MCF 10A (cell line): ENCODE results near the gene CCDC47. TPM values are rescaled to one million over a fixed set of nuclear protein-coding genes. Genes with fewer than 3 reads are reported as not detected.
A peak's percentile ranks its signal among the peaks of the same experiment; 100 is the strongest.

Experiments
- BruUV-seq: library from RNA; stranded (reverse); fragments of 400-500 nt; replicated peaks from 2 replicates; lab custom pipeline; 2021; lab: Mats Ljungman, UMichigan
- CTCF ChIA-PET: fragments of 300-600 bp; sonication (Branson Sonifier 250); formaldehyde crosslinking; extraction: SDS; loops from one replicate; lab custom pipeline; 2021; ENCODE audit warnings: antibody characterized with exemption, inconsistent platforms; lab: Yijun Ruan, JAX
- POLR2A ChIA-PET: fragments of 300-600, 350-650 bp; sonication (Branson Sonifier 250); formaldehyde crosslinking; extraction: SDS; loops from one replicate; lab custom pipeline; 2020; ENCODE audit warnings: antibody characterized with exemption, inconsistent platforms; lab: Yijun Ruan, JAX
- DNase-seq: peaks from one replicate; pipeline ENCODE4 v3.0.0-alpha.2; 2018; ENCODE audit not compliant: unreplicated experiment
- H3K27ac Mint-ChIP-seq: one replicate; pipeline ENCODE4 v1.8.0; 2022; ENCODE audit warnings: mild to moderate bottlenecking, low read depth, mixed read lengths; ENCODE audit not compliant: unreplicated experiment
- H3K27me3 Mint-ChIP-seq: one replicate; pipeline ENCODE4 v1.8.0; 2022; ENCODE audit warnings: mixed read lengths; ENCODE audit not compliant: insufficient read depth, unreplicated experiment
- H3K36me3 Mint-ChIP-seq: one replicate; pipeline ENCODE4 v1.8.0; 2022; ENCODE audit warnings: mild to moderate bottlenecking, moderate library complexity, mixed read lengths; ENCODE audit not compliant: insufficient read depth, unreplicated experiment
- H3K4me1 Mint-ChIP-seq: one replicate; pipeline ENCODE4 v1.8.0; 2022; ENCODE audit warnings: mixed read lengths; ENCODE audit not compliant: insufficient read depth, unreplicated experiment
- H3K4me3 Mint-ChIP-seq: one replicate; pipeline ENCODE4 v1.8.0; 2022; ENCODE audit warnings: mild to moderate bottlenecking, moderate library complexity, mixed read lengths; ENCODE audit not compliant: unreplicated experiment
- H3K9me3 Mint-ChIP-seq: one replicate; pipeline ENCODE4 v1.8.0; 2022; ENCODE audit warnings: mixed read lengths; ENCODE audit not compliant: unreplicated experiment
- intact Hi-C: fragments of 100-400 bp; cut with micrococcal nuclease; formaldehyde crosslinking; loops from 2 replicates; pipeline ENCODE4 v1.14.1; 2022
- total RNA-seq: library from RNA; stranded (reverse); gene quantifications from 2 replicates; pipeline ENCODE4 v1.2.3, GENCODE V29; 2022
- TF ChIP-seq, protein P1 (sequence below): fragments of 200-600 bp; IDR thresholded peaks from one replicate; pipeline ENCODE4 v1.8.0; 2022; ENCODE audit warnings: antibody characterized with exemption, mild to moderate bottlenecking; ENCODE audit not compliant: unreplicated experiment

The CCDC47 gene
- total RNA-seq, 1 experiment from 2014 or later = 114 TPM

DNA sequence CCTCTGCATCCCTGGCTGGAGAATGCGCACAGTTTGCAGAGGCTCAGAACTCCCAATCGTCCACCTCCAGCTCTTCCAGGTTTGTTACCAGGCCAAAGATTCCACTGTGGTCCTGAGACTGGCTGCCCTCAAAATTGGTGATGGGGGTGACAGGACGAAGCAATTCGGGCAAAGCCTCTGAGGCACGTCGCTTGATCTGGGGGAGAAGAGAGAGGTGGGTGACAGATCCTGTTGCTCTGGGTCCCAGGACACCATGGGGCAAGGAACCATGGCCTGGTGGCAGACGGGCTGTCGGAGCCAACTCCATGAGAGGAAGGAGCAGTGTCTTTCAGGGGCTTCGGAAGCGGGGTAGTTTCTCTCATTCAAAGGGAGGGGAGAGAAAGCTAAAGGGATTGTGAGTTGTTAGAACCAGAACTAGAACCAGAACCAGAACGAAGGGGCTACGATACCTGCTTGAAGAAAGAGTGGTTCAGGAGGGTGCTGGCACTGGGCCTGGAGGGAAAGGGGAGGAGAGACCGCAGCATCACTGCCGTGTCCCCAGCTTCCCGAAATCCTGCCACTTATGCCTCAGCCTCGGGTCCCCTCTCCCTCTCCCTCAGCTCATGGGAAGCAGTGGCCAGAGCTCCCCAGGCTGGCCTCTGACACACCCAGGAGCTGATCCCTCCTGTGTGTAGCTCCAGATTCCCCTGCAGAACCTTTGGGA lies 69.7 kb downstream of the CCDC47 start:
- intact Hi-C loops = no loop called here
- no TSS peak for BruUV-seq
- no peak overlapping the region for H3K4me3 Mint-ChIP-seq
- TF ChIP-seq, protein P1, sequence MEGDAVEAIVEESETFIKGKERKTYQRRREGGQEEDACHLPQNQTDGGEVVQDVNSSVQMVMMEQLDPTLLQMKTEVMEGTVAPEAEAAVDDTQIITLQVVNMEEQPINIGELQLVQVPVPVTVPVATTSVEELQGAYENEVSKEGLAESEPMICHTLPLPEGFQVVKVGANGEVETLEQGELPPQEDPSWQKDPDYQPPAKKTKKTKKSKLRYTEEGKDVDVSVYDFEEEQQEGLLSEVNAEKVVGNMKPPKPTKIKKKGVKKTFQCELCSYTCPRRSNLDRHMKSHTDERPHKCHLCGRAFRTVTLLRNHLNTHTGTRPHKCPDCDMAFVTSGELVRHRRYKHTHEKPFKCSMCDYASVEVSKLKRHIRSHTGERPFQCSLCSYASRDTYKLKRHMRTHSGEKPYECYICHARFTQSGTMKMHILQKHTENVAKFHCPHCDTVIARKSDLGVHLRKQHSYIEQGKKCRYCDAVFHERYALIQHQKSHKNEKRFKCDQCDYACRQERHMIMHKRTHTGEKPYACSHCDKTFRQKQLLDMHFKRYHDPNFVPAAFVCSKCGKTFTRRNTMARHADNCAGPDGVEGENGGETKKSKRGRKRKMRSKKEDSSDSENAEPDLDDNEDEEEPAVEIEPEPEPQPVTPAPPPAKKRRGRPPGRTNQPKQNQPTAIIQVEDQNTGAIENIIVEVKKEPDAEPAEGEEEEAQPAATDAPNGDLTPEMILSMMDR = no peak
- ChIA-PET POLR2A (interaction anchor here (0.7 kb wide), 1 partner anchor 669 kb away, joined by 3 read pairs; no protein-coding TSS in a partner anchor), CTCF (interaction anchor here (0.6 to 0.7 kb wide), 2 partner anchors 91 to 279 kb away, joined by 4 read pairs; no protein-coding TSS in a partner anchor)
- no peak for DNase-seq
- H3K36me3 Mint-ChIP-seq = peaks cover 43% of the 10 kb centered on the region
- no peaks in the 10 kb centered on the region for H3K27me3 Mint-ChIP-seq
- no peak overlapping the region for H3K27ac Mint-ChIP-seq
- H3K9me3 Mint-ChIP-seq = no peaks in the 10 kb centered on the region
- no peaks in the 10 kb centered on the region for H3K4me1 Mint-ChIP-seq

DNA sequence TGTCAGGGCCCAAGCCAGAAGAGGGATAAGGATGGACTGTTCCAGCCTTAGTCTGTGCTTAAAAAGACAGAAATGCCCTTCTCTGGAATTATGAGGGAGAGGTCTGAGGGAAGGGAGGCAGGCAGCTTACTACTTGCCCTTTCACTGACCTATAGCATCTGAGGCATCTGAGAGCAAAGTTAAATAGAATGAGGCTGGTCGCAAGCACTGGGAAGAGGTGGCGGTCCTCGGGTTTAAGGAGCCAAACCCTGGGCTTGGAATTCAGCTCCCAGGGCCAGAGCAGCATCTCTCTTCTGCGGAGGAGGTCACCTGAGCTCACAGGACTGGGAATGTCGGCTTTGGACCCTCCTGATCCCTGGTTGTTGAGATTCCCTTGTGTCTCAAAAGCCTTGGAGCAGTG lies 70.4 kb downstream of the CCDC47 start:
- no peak overlapping the region for H3K4me3 Mint-ChIP-seq
- H3K9me3 Mint-ChIP-seq = no peaks in the 10 kb centered on the region
- TF ChIP-seq, protein P1 = no peak
- POLR2A ChIA-PET = interaction anchor here (0.7 to 1.0 kb wide), 2 partner anchors 7 to 670 kb away, joined by 3 to 4 read pairs; no protein-coding TSS in a partner anchor
- intact Hi-C loops = no loop called here
- no peak for DNase-seq
- peaks cover 42% of the 10 kb centered on the region for H3K36me3 Mint-ChIP-seq
- H3K4me1 Mint-ChIP-seq = no peaks in the 10 kb centered on the region
- TSS peak; percentile 85 for BruUV-seq
- no peaks in the 10 kb centered on the region for H3K27me3 Mint-ChIP-seq
- CTCF ChIA-PET = interaction anchor here (0.6 to 0.7 kb wide), 2 partner anchors 51 to 91 kb away, joined by 4 read pairs; no protein-coding TSS in a partner anchor
- H3K27ac Mint-ChIP-seq = no peak overlapping the region

DNA sequence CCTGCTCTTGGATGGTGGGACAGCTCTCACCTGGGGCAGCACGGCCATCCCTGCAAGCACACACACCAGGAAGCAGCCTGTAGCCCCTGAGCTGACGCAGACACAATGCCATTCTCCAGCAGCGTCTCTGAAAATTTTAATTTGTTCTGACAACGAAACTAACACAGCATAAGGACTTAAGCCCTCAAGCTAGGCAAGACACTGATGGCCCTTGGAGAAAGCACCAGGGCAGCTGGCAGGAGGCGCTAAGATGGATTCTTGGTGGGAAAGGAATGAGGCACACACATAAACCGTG lies 70.7 kb downstream of the CCDC47 start:
- intact Hi-C loops = no loop called here
- peaks cover 43% of the 10 kb centered on the region for H3K36me3 Mint-ChIP-seq
- CTCF ChIA-PET = interaction anchor here (0.6 kb wide), 1 partner anchor 51 kb away, joined by 4 read pairs; no protein-coding TSS in a partner anchor
- DNase-seq = no peak
- no peaks in the 10 kb centered on the region for H3K9me3 Mint-ChIP-seq
- H3K27ac Mint-ChIP-seq = no peak overlapping the region
- TF ChIP-seq, protein P1 = no peak
- no peaks in the 10 kb centered on the region for H3K27me3 Mint-ChIP-seq
- POLR2A ChIA-PET = interaction anchor here (0.7 to 1.0 kb wide), 2 partner anchors 8 to 670 kb away, joined by 3 to 4 read pairs; no protein-coding TSS in a partner anchor
- BruUV-seq = no TSS peak
- no peak overlapping the region for H3K4me3 Mint-ChIP-seq
- H3K4me1 Mint-ChIP-seq = no peaks in the 10 kb centered on the region

DNA sequence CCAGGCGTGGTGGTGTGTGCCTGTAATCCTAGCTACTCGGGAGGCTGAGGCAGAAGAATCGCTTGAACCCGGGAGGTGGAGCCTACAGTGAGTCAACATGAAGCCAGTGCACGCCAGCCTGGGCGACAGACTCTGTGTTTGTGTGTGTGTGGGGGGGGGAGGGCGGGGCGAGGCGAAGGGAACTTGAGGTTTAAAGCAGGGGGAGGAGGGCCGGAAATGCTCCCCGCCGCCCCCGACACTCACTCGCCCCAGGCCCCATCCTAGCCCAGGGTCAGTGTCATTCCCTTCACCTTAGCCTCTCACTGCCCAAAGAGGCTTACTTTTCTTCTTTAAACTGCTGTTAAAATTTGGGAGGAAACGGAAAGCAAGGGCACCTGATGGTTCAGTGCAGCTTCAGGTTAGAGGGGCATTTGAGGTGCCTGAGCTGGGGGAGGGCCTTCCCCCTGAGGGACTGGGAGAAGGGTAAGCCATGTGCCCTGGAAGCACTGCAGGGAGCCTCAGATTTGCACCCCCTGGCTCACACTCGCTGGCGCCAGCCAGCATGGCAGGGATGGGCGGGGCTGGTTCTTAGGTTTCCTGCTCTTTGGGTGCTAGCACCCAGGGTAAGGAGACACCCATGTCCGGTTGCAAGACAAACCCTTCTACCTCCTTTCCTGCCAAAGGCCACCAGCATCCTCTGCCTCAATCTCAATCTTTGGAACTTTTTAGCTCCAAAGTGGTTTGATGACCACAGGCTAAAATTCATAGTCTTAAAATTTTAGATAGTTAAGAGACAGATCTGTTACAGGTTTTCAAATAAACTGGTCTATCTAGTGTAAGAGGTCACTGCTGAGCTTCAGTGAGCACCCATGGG lies 71.3 kb downstream of the CCDC47 start:
- no peaks in the 10 kb centered on the region for H3K9me3 Mint-ChIP-seq
- ChIA-PET CTCF (no interaction called here), POLR2A (interaction anchor here (1.0 kb wide), 1 partner anchor 8 kb away, joined by 4 read pairs; no protein-coding TSS in a partner anchor)
- H3K4me3 Mint-ChIP-seq = no peak overlapping the region
- H3K27me3 Mint-ChIP-seq = no peaks in the 10 kb centered on the region
- no TSS peak for BruUV-seq
- intact Hi-C loops = no loop called here
- H3K36me3 Mint-ChIP-seq = peaks cover 37% of the 10 kb centered on the region
- TF ChIP-seq, protein P1 = no peak
- no peaks in the 10 kb centered on the region for H3K4me1 Mint-ChIP-seq
- H3K27ac Mint-ChIP-seq = no peak overlapping the region
- DNase-seq = no peak
